ENCODE measurements around the gene MRPS21.

DNA sequence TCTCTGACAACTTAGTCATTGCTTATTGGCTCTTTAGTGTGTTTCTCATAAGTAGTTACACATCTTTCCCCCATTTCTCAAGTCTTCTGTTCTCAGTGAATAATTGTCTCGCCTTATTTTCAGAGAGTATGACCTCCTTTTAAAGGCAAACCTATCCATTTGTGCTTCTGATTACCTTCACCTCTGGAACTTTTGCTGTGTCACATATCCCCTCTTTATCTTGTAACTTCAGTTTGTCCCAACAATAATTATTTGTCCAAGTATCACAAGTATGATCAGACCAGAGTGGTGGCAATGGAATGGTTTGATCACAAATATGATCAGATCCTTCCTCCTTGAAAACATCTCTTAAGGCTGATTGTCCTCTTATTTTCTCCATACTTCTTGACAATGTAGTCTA, 5.3 kb upstream of the MRPS21 start:
- TF ChIP-seq, protein P1, sequence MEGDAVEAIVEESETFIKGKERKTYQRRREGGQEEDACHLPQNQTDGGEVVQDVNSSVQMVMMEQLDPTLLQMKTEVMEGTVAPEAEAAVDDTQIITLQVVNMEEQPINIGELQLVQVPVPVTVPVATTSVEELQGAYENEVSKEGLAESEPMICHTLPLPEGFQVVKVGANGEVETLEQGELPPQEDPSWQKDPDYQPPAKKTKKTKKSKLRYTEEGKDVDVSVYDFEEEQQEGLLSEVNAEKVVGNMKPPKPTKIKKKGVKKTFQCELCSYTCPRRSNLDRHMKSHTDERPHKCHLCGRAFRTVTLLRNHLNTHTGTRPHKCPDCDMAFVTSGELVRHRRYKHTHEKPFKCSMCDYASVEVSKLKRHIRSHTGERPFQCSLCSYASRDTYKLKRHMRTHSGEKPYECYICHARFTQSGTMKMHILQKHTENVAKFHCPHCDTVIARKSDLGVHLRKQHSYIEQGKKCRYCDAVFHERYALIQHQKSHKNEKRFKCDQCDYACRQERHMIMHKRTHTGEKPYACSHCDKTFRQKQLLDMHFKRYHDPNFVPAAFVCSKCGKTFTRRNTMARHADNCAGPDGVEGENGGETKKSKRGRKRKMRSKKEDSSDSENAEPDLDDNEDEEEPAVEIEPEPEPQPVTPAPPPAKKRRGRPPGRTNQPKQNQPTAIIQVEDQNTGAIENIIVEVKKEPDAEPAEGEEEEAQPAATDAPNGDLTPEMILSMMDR (IDR thresholded peaks at IDR 0.05), result no peak
- no peak for TF ChIP-seq POLR2A (IDR thresholded peaks at IDR 0.05)

All from adrenal gland (tissue), 5 donors.